Neural cell (in vitro differentiated cells): ENCODE data around the gene PPCDC. TPM values are rescaled to one million over a fixed set of nuclear protein-coding genes. Genes with fewer than 3 reads are reported as not detected.
"Not testable (repeated sequence)": the region's sequence is repeated elsewhere in the genome, so short reads cannot be mapped to it uniquely, and the experiment has no call there.

Experiments used
- H2AFZ ChIP-seq: fragments of 200-600, 300-800 bp; sonication (generic), shearing (Covaris generic); 2 replicates; pipeline ENCODE4 v1.6.0; 2014; ENCODE audit warnings: low read depth, mild to moderate bottlenecking, antibody characterized with exemption, low read length, moderate library complexity
- H3F3A ChIP-seq: fragments of 200-600 bp; shearing (Covaris generic); 2 replicates; pipeline ENCODE4 v1.6.1; 2016; ENCODE audit warnings: mild to moderate bottlenecking, moderate library complexity, mixed read lengths, antibody characterized with exemption, low read length; ENCODE audit not compliant: insufficient read depth, poor library complexity, severe bottlenecking
- H3K27ac ChIP-seq: fragments of 200-600, 300-800 bp; sonication (generic), shearing (Covaris generic); 2 replicates; pipeline ENCODE4 v1.5.1; 2014; ENCODE audit warnings: mild to moderate bottlenecking, low read length, moderate library complexity
- H3K27me3 ChIP-seq: fragments of 300-800, 200-600 bp; sonication (generic), shearing (Covaris generic); 2 replicates; pipeline ENCODE4 v1.6.0; 2014; ENCODE audit warnings: mild to moderate bottlenecking, low read depth, low read length, moderate library complexity; ENCODE audit not compliant: insufficient read depth
- H3K36me3 ChIP-seq: fragments of 300-800, 200-600 bp; sonication (generic), shearing (Covaris generic); 2 replicates; pipeline ENCODE4 v1.5.1; 2014; ENCODE audit warnings: mild to moderate bottlenecking, antibody characterized with exemption, low read length, moderate library complexity; ENCODE audit not compliant: insufficient read depth
- H3K4me2 ChIP-seq: fragments of 300-800, 200-600 bp; sonication (generic), shearing (Covaris generic); 2 replicates; pipeline ENCODE4 v1.6.0; 2014; ENCODE audit warnings: mild to moderate bottlenecking, low read length
- H3K4me3 ChIP-seq: fragments of 300-800, 200-600 bp; sonication (generic), shearing (Covaris generic); 2 replicates; pipeline ENCODE4 v1.5.1; 2014; ENCODE audit warnings: mild to moderate bottlenecking, low read length, moderate library complexity
- H3K79me2 ChIP-seq: fragments of 200-600 bp; shearing (Covaris generic); replicated peaks from 2 replicates; pipeline ENCODE4 v1.6.0; 2014; ENCODE audit warnings: mild to moderate bottlenecking, low read length, moderate library complexity; ENCODE audit not compliant: insufficient read depth
- H3K9ac ChIP-seq: fragments of 300-800, 200-600 bp; sonication (generic), shearing (Covaris generic); 2 replicates; pipeline ENCODE4 v1.6.1; 2016; ENCODE audit warnings: mild to moderate bottlenecking, low read length, mixed read lengths
- H3K9me2 ChIP-seq: fragments of 200-600 bp; shearing (Covaris generic); 2 replicates; pipeline ENCODE4 v1.6.1; 2016; ENCODE audit warnings: mild to moderate bottlenecking, low read length, mixed read lengths; ENCODE audit not compliant: insufficient read depth
- H3K9me3 ChIP-seq: fragments of 200-600, 300-800 bp; sonication (generic), shearing (Covaris generic); 2 replicates; pipeline ENCODE4 v1.6.1; 2016; ENCODE audit warnings: mild to moderate bottlenecking, mixed run types, low read length, moderate library complexity, mixed read lengths
- H4K20me1 ChIP-seq: fragments of 200-600 bp; shearing (Covaris generic); 2 replicates; pipeline ENCODE4 v1.6.1; 2016; ENCODE audit warnings: mild to moderate bottlenecking, mixed run types; ENCODE audit not compliant: insufficient read depth
- CTCF ChIP-seq: fragments of 450-650 bp; IDR thresholded peaks from 2 replicates; pipeline ENCODE4 v1.5.1; 2014; ENCODE audit warnings: antibody characterized with exemption, mild to moderate bottlenecking, moderate library complexity; ENCODE audit not compliant: poor library complexity, severe bottlenecking
- EP300 ChIP-seq: fragments of 450-650 bp; conservative IDR thresholded peaks from 2 replicates; pipeline ENCODE4 v1.6.1; 2014; ENCODE audit warnings: antibody characterized with exemption, mild to moderate bottlenecking, moderate library complexity; ENCODE audit not compliant: poor library complexity, severe bottlenecking
- EZH2 ChIP-seq: fragments of 200-600, 300-800 bp; shearing (Covaris generic), sonication (generic); IDR thresholded peaks from 2 replicates; pipeline ENCODE4 v1.6.1; 2014; ENCODE audit warnings: antibody characterized with exemption, low read length, borderline replicate concordance, mild to moderate bottlenecking; ENCODE audit not compliant: insufficient read depth, poor library complexity, severe bottlenecking
- MXI1 ChIP-seq: fragments of 450-650 bp; conservative IDR thresholded peaks from 2 replicates; pipeline ENCODE4 v1.6.1; 2014; ENCODE audit warnings: antibody characterized with exemption, mild to moderate bottlenecking; ENCODE audit not compliant: poor library complexity, severe bottlenecking
- POLR2AphosphoS5 ChIP-seq: IDR thresholded peaks from 2 replicates; pipeline ENCODE4 v1.6.1; 2012
- RAD21 ChIP-seq: fragments of 450-650 bp; conservative IDR thresholded peaks from 2 replicates; pipeline ENCODE4 v1.6.1; 2014; ENCODE audit warnings: antibody characterized with exemption, mild to moderate bottlenecking, moderate library complexity
- REST ChIP-seq: IDR thresholded peaks from 2 replicates; pipeline ENCODE4 v1.6.1; 2012; ENCODE audit warnings: borderline replicate concordance
- SMC3 ChIP-seq: fragments of 450-650 bp; conservative IDR thresholded peaks from 2 replicates; pipeline ENCODE4 v1.6.1; 2014; ENCODE audit warnings: antibody characterized with exemption, mild to moderate bottlenecking, moderate library complexity; ENCODE audit not compliant: poor library complexity
- TAF1 ChIP-seq: IDR thresholded peaks from 2 replicates; pipeline ENCODE4 v1.6.1; 2012; ENCODE audit warnings: low read depth
- polyA plus RNA-seq: library from polyadenylated mRNA; depleted of rRNA; stranded (reverse); fragments of >200 nt; gene quantifications from 2 replicates; pipeline ENCODE4 v1.2.3, GENCODE V29; 2014

The PPCDC gene
- polyA plus RNA-seq, 1 donor from 2014 or later: 13.6 TPM

- H2AFZ ChIP-seq: no peak overlapping the region
- TF ChIP-seq SMC3: no peak
- no peak for TF ChIP-seq MXI1
- TF ChIP-seq EZH2: no peak
- no peak for TF ChIP-seq POLR2AphosphoS5
- no peak for TF ChIP-seq EP300
- TF ChIP-seq RAD21: no peak
- no peak for TF ChIP-seq CTCF
- no peak for TF ChIP-seq TAF1
- no peak for TF ChIP-seq REST
- H4K20me1 ChIP-seq: no peaks in the 10 kb centered on the region
- no peak overlapping the region for H3K4me2 ChIP-seq
- H3K9ac ChIP-seq: no peak overlapping the region
- no peak overlapping the region for H3K4me3 ChIP-seq
- no peak overlapping the region for H3K27ac ChIP-seq
- no peaks in the 10 kb centered on the region for H3K79me2 ChIP-seq
- H3K36me3 ChIP-seq: no peaks in the 10 kb centered on the region
- no peaks in the 10 kb centered on the region for H3K27me3 ChIP-seq
- no peaks in the 10 kb centered on the region for H3K9me2 ChIP-seq
- H3K9me3 ChIP-seq: no peaks in the 10 kb centered on the region
- no peaks in the 10 kb centered on the region for H3F3A ChIP-seq
Measured at GRCh38 chr15:75091814-75092213, 68.4 kb downstream of the PPCDC start.

- not testable (repeated sequence) for H3K79me2 ChIP-seq, H3K9me2 ChIP-seq, H3K4me3 ChIP-seq, H3K9me3 ChIP-seq, H3K27ac ChIP-seq, H3K9ac ChIP-seq, H4K20me1 ChIP-seq, H2AFZ ChIP-seq, H3F3A ChIP-seq, H3K36me3 ChIP-seq, H3K27me3 ChIP-seq, H3K4me2 ChIP-seq
Measured at GRCh38 chr15:75094961-75095478, 71.6 kb downstream of the PPCDC start.

GRCh38 chr15:75095594-75095993, 72.2 kb downstream of the PPCDC start:
- H3K27ac ChIP-seq: no peak overlapping the region
- H3K4me3 ChIP-seq: no peak overlapping the region
- no peak overlapping the region for H2AFZ ChIP-seq
- H3K79me2 ChIP-seq: no peaks in the 10 kb centered on the region
- H4K20me1 ChIP-seq: no peaks in the 10 kb centered on the region
- H3K36me3 ChIP-seq: no peaks in the 10 kb centered on the region
- no peak overlapping the region for H3K9ac ChIP-seq
- H3K9me3 ChIP-seq: no peaks in the 10 kb centered on the region
- H3F3A ChIP-seq: no peaks in the 10 kb centered on the region
- no peaks in the 10 kb centered on the region for H3K9me2 ChIP-seq
- no peak overlapping the region for H3K4me2 ChIP-seq
- TF ChIP-seq EP300: no peak
- TF ChIP-seq MXI1: no peak
- TF ChIP-seq TAF1: no peak
- TF ChIP-seq POLR2AphosphoS5: no peak
- TF ChIP-seq EZH2: no peak
- no peak for TF ChIP-seq CTCF
- no peak for TF ChIP-seq RAD21
- TF ChIP-seq SMC3: no peak
- TF ChIP-seq REST: no peak
- H3K27me3 ChIP-seq: no peaks in the 10 kb centered on the region
